Natural killer cell (primary cell): ENCODE data around the gene OR10G3. TPM values are rescaled to one million over a fixed set of nuclear protein-coding genes. Genes with fewer than 3 reads are reported as not detected.

Experiments used
- ATAC-seq, 3 donors: fragments of 150-1000 bp in 2 of 3; fragments of 200-7000 bp in 1 of 3; cut with Tn5 transposase; 1 replicate in 1 of 3; 2 replicates in 2 of 3; pipeline ENCODE4 v1.10.0; 2021; ENCODE audit warnings: mild to moderate bottlenecking in 2 of 3, moderate library complexity in 2 of 3
- DNase-seq, 2 donors: peaks; one replicate each; pipeline versions ENCODE4 v3.0.0 to v3.0.0-alpha.2; 2013 to 2021; ENCODE audit warnings: mixed read lengths in 1 of 2
- H3K27ac ChIP-seq: one replicate; pipeline ENCODE4 v1.5.1; 2013; ENCODE audit warnings: mild to moderate bottlenecking, low read length
- H3K27me3 ChIP-seq: one replicate; pipeline ENCODE4 v1.6.1; 2013; ENCODE audit warnings: low read length; ENCODE audit not compliant: control insufficient read depth, insufficient read depth
- H3K36me3 ChIP-seq: one replicate; pipeline ENCODE4 v1.6.1; 2013; ENCODE audit warnings: low read length; ENCODE audit not compliant: control insufficient read depth, insufficient read depth
- H3K4me1 ChIP-seq: one replicate; pipeline ENCODE4 v1.6.1; 2013; ENCODE audit warnings: low read length; ENCODE audit not compliant: control insufficient read depth, insufficient read depth
- H3K4me3 ChIP-seq: one replicate; pipeline ENCODE4 v1.5.1; 2013; ENCODE audit warnings: low read length
- H3K9me3 ChIP-seq: one replicate; pipeline ENCODE4 v1.6.1; 2013; ENCODE audit warnings: low read length; ENCODE audit not compliant: control insufficient read depth, insufficient read depth
- H3K27ac Mint-ChIP-seq, 2 donors: one replicate each; pipeline ENCODE4 v1.8.0; 2022; ENCODE audit warnings: mild to moderate bottlenecking in 2 of 2, mixed read lengths in 2 of 2, moderate library complexity in 1 of 2
- H3K27me3 Mint-ChIP-seq, 2 donors: one replicate each; pipeline ENCODE4 v1.8.0; 2022; ENCODE audit warnings: low read depth in 2 of 2, mixed read lengths in 2 of 2
- H3K36me3 Mint-ChIP-seq: one replicate; pipeline ENCODE4 v1.8.0; 2022; ENCODE audit warnings: mixed read lengths
- H3K4me1 Mint-ChIP-seq, 2 donors: one replicate each; pipeline ENCODE4 v1.8.0; 2022; ENCODE audit warnings: mixed read lengths in 2 of 2
- H3K4me3 Mint-ChIP-seq: one replicate; pipeline ENCODE4 v1.8.0; 2022; ENCODE audit warnings: mild to moderate bottlenecking, moderate library complexity, mixed read lengths
- H3K9me3 Mint-ChIP-seq, 2 donors: one replicate each; pipeline ENCODE4 v1.8.0; 2022; ENCODE audit warnings: mixed read lengths in 2 of 2
- WGBS: methylation state at CpG from one replicate; pipeline ENCODE4 v1.1.7; 2013; ENCODE audit warnings: missing lambda C conversion rate; ENCODE audit not compliant: insufficient coverage; 5-methylcytosine and 5-hydroxymethylcytosine counted together
- intact Hi-C: fragments of 100-400 bp; cut with micrococcal nuclease; formaldehyde crosslinking; loops from one replicate; pipeline ENCODE4 v1.14.2; 2022
- total RNA-seq, 4 donors: library from RNA; stranded (reverse); fragments of 120-200 nt in 1 of 4; gene quantifications; one replicate each; pipeline versions ENCODE4 v1.2.3 to v1.2.4, GENCODE V29; 2013 to 2022
- TF ChIP-seq, protein P1 (sequence below): fragments of 200-600 bp; IDR thresholded peaks from one replicate; pipeline ENCODE4 v1.8.0; 2022; ENCODE audit warnings: antibody characterized with exemption

The OR10G3 gene, protein sequence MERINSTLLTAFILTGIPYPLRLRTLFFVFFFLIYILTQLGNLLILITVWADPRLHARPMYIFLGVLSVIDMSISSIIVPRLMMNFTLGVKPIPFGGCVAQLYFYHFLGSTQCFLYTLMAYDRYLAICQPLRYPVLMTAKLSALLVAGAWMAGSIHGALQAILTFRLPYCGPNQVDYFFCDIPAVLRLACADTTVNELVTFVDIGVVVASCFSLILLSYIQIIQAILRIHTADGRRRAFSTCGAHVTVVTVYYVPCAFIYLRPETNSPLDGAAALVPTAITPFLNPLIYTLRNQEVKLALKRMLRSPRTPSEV
- not detected for total RNA-seq
- not detected for total RNA-seq (2013)

DNA sequence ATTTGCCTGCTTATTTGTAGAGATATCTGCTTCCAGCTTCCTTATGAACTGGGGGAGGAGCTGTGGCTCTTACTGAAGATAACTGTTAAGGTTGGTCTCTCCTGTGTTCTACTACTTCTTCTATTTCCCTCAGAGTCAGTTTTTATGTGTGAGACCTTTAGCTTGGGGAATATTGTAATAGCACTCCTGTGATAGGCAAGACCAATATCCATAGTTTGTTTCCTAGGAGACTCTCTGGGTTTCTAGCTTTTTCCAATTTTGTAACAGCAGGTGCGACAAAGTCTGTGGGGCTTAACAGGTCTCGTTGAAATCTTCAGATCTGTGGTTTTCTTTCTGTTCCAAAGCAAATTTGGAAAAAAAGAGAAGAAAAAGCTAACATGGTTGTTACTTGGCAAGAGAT lies at the start of gene OR10G3:
OR10G3 (minus strand) TSS at position 101 of the 400 bp plus-strand sequence. CDS start 9,332 bp downstream, outside the sequence.
- WGBS = 68% methylated on average over 2 of the region's 2 CpGs
- Histone ChIP-seq H3K4me1 (no peaks in the 10 kb centered on the region), H3K4me3 (no peak within 1 kb of the TSS), H3K27me3 (no peaks in the 10 kb centered on the region), H3K36me3 (no peaks in the 10 kb centered on the region), H3K27ac (no peak within 1 kb of the TSS), H3K9me3 (no peaks in the 10 kb centered on the region)
- ATAC-seq (no peak), DNase-seq (no peak)
- Mint-ChIP-seq H3K36me3 (no peaks in the 10 kb centered on the region), H3K9me3 (no peaks in the 10 kb centered on the region), H3K27ac (no peak within 1 kb of the TSS), H3K27me3 (peaks cover 7 to 38% of the 10 kb centered on the region in 2 donors), H3K4me1 (no peaks in the 10 kb centered on the region), H3K4me3 (no peak within 1 kb of the TSS)
- intact Hi-C loops = no loop called here
- TF ChIP-seq, protein P1, sequence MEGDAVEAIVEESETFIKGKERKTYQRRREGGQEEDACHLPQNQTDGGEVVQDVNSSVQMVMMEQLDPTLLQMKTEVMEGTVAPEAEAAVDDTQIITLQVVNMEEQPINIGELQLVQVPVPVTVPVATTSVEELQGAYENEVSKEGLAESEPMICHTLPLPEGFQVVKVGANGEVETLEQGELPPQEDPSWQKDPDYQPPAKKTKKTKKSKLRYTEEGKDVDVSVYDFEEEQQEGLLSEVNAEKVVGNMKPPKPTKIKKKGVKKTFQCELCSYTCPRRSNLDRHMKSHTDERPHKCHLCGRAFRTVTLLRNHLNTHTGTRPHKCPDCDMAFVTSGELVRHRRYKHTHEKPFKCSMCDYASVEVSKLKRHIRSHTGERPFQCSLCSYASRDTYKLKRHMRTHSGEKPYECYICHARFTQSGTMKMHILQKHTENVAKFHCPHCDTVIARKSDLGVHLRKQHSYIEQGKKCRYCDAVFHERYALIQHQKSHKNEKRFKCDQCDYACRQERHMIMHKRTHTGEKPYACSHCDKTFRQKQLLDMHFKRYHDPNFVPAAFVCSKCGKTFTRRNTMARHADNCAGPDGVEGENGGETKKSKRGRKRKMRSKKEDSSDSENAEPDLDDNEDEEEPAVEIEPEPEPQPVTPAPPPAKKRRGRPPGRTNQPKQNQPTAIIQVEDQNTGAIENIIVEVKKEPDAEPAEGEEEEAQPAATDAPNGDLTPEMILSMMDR = no peak

DNA sequence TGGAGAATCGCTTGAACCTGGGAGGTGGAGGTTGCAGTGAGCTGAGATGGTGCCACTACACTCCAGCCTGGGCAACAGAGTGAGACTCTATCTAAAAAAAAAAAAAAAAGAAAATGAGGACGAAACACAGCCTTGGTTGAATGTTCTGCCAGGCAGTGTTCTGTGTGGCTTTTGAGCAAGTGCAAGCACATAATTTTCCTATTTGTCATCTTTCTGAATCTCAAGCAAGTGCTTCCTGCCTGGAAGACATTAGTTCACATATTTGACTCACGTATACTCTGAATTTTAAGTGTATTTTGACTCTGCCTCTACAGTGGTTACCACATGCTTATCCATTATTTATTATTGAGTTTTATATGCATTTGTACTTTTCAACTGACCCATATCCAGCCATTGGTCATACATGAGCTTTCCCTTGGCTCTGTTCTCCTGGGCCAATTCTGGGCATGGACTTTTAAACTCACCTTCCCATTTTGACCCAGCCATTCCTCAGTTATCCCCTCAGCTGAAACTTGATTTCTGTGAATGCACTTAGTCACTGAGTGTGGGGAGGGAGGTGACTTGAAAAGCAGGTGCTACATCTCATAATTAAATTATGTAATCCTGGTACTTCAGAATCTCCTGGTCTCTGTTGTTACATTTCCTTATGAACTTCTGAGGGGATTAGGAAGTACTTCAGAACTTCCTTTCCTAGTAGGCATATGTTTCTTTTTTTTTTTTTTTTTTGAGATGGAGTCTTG lies 46.8 kb upstream of the OR10G3 start:
- no peaks in the 10 kb centered on the region for H3K4me1 ChIP-seq
- no peak overlapping the region for H3K27ac Mint-ChIP-seq
- H3K27me3 Mint-ChIP-seq = peaks cover 6 to 26% of the 10 kb centered on the region in 2 donors
- no peaks in the 10 kb centered on the region for H3K9me3 Mint-ChIP-seq
- H3K27me3 ChIP-seq = peaks cover 2% of the 10 kb centered on the region
- H3K4me3 ChIP-seq = no peak overlapping the region
- 89% methylated on average over 3 of the region's 3 CpGs for whole genome bisulfite sequencing
- H3K4me1 Mint-ChIP-seq = no peaks in the 10 kb centered on the region
- intact Hi-C loops = no loop called here
- H3K36me3 Mint-ChIP-seq = no peaks in the 10 kb centered on the region
- H3K36me3 ChIP-seq = no peaks in the 10 kb centered on the region
- no peak overlapping the region for H3K4me3 Mint-ChIP-seq
- TF ChIP-seq, protein P1 = no peak
- H3K9me3 ChIP-seq = no peaks in the 10 kb centered on the region
- ATAC-seq (no peak), DNase-seq (no peak)
- H3K27ac ChIP-seq = no peak overlapping the region

DNA sequence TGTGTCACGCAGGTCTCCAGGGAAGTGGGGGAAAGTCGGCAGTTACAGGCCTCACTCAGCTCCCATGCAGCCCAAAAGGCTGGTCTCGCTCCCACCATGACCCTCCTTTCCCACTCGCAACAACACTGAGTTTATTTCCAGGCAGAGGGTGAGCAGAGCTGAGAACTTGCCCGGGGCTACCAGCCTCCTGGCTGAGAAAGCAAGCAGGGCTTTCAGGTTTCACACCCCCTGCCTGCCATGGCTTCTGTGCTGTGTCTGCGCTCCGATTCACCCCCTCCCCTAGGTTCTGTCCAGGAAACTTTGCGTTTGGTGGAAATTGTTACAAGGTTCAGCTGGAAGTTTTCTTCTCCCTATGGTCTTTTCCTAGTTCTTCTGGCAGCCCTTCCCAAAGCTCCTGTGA lies 37.7 kb upstream of the OR10G3 start:
- ATAC-seq (no peak), DNase-seq (no peak)
- H3K27ac Mint-ChIP-seq = no peak overlapping the region
- no peaks in the 10 kb centered on the region for H3K36me3 Mint-ChIP-seq
- peaks cover 0 to 4% of the 10 kb centered on the region in 2 donors for H3K4me1 Mint-ChIP-seq
- Histone ChIP-seq H3K36me3 (no peaks in the 10 kb centered on the region), H3K27me3 (no peaks in the 10 kb centered on the region), H3K27ac (no peak overlapping the region), H3K4me1 (no peaks in the 10 kb centered on the region), H3K4me3 (no peak overlapping the region), H3K9me3 (no peaks in the 10 kb centered on the region)
- TF ChIP-seq, protein P1 = no peak
- H3K4me3 Mint-ChIP-seq = no peak overlapping the region
- H3K9me3 Mint-ChIP-seq = no peaks in the 10 kb centered on the region
- intact Hi-C loops = no loop called here
- 93% methylated on average over 8 of the region's 8 CpGs for WGBS
- H3K27me3 Mint-ChIP-seq = peaks cover 9 to 51% of the 10 kb centered on the region in 2 donors
